Suprapubic skin (tissue), 4 donors: Measurements from ENCODE around the gene MED12L. TPM values are rescaled to one million over a fixed set of nuclear protein-coding genes. Genes with fewer than 3 reads are reported as not detected.
"Not testable (repeated sequence)": the region's sequence is repeated elsewhere in the genome, so short reads cannot be mapped to it uniquely, and the experiment has no call there.

Source experiments
- DNase-seq, 2 donors: peaks; one replicate each; pipeline ENCODE4 v3.0.0-alpha.2; 2019; ENCODE audit warnings: low spot score in 2 of 2
- H3K27ac ChIP-seq: fragments of 200-600 bp; sonication (generic); one replicate; pipeline ENCODE4 v1.5.1; 2019
- H3K27me3 ChIP-seq: fragments of 200-600 bp; sonication (generic); one replicate; pipeline ENCODE4 v1.5.1; 2019
- H3K36me3 ChIP-seq: fragments of 200-600 bp; sonication (generic); one replicate; pipeline ENCODE4 v1.5.1; 2019
- H3K4me1 ChIP-seq: fragments of 200-600 bp; sonication (generic); one replicate; pipeline ENCODE4 v1.5.1; 2019
- H3K4me3 ChIP-seq: fragments of 200-600 bp; sonication (generic); one replicate; pipeline ENCODE4 v1.5.1; 2019; ENCODE audit warnings: mild to moderate bottlenecking
- H3K9me3 ChIP-seq: fragments of 200-600 bp; sonication (generic); one replicate; pipeline ENCODE4 v1.5.1; 2019
- CTCF ChIP-seq, 2 donors: fragments of 200-600 bp in 1 of 2; fragments of 450-650 bp in 1 of 2; sonication (generic) in 1 of 2; IDR thresholded peaks; one replicate each; pipeline ENCODE4 v1.5.1; 2016 to 2019; ENCODE audit warnings: antibody characterized with exemption in 2 of 2, mild to moderate bottlenecking in 1 of 2, moderate library complexity in 1 of 2
- EP300 ChIP-seq: sonication (generic); formaldehyde crosslinking; IDR thresholded peaks from one replicate; pipeline ENCODE4 v1.6.1; 2017; ENCODE audit warnings: antibody characterized with exemption
- POLR2A ChIP-seq, 2 donors: fragments of 450-650 bp; IDR thresholded peaks; one replicate each; pipeline ENCODE4 v1.6.1; 2017; ENCODE audit warnings: antibody characterized with exemption in 2 of 2, mild to moderate bottlenecking in 2 of 2, moderate library complexity in 2 of 2
- POLR2AphosphoS5 ChIP-seq, 3 donors: sonication (generic); formaldehyde crosslinking; IDR thresholded peaks; one replicate each; pipeline ENCODE4 v1.6.1; 2017; ENCODE audit warnings: antibody characterized with exemption in 3 of 3
- WGBS: methylation state at CpG from one replicate; pipeline ENCODE4 v1.1.5; 2018; 5-methylcytosine and 5-hydroxymethylcytosine counted together
- total RNA-seq, 4 donors: library from RNA; depleted of rRNA; stranded (reverse); fragments of >200 nt; gene quantifications; one replicate each; pipeline ENCODE4 v1.1.0, GENCODE V29; 2016

MED12L gene
- total RNA-seq, 4 donors from 2014 or later: 0.08 to 0.80 (median 0.22) TPM

GRCh38 chr3:151232991-151233390 lies 147.5 kb downstream of the MED12L start:
- no peak for TF ChIP-seq POLR2A (IDR thresholded peaks at IDR 0.05)
- no peak for TF ChIP-seq EP300
- no peak for TF ChIP-seq POLR2AphosphoS5 (IDR thresholded peaks at IDR 0.05)
- TF ChIP-seq CTCF (IDR thresholded peaks at IDR 0.05): no peak

GRCh38 chr3:151234825-151235224 lies 149.4 kb downstream of the MED12L start:
- Histone ChIP-seq H3K9me3 (no peaks in the 10 kb centered on the region), H3K36me3 (no peaks in the 10 kb centered on the region), H3K4me1 (peaks cover 4% of the 10 kb centered on the region), H3K27ac (no peak overlapping the region), H3K27me3 (no peaks in the 10 kb centered on the region), H3K4me3 (no peak overlapping the region)
- no peak for DNase-seq
- 93% methylated on average over 6 of the region's 6 CpGs for WGBS
- TF ChIP-seq POLR2AphosphoS5 (IDR thresholded peaks at IDR 0.05): no peak
- TF ChIP-seq EP300: no peak
- no peak for TF ChIP-seq CTCF (IDR thresholded peaks at IDR 0.05)
- TF ChIP-seq POLR2A (IDR thresholded peaks at IDR 0.05): no peak

More at GRCh38 chr3:151232991-151233390, 147.5 kb downstream of the MED12L start:
- DNase-seq: no peak
- no peak overlapping the region for H3K27ac ChIP-seq
- WGBS: 91% methylated on average over 4 of the region's 4 CpGs
- H3K27me3 ChIP-seq: no peaks in the 10 kb centered on the region
- no peak overlapping the region for H3K4me3 ChIP-seq
- peaks cover 14% of the 10 kb centered on the region for H3K4me1 ChIP-seq
- no peaks in the 10 kb centered on the region for H3K36me3 ChIP-seq
- no peaks in the 10 kb centered on the region for H3K9me3 ChIP-seq

- TF ChIP-seq CTCF (IDR thresholded peaks at IDR 0.05) (no peak), EP300 (no peak), POLR2AphosphoS5 (IDR thresholded peaks at IDR 0.05) (no peak), POLR2A (IDR thresholded peaks at IDR 0.05) (no peak)
Measured at GRCh38 chr3:151236316-151236715, 150.9 kb downstream of the MED12L start.

GRCh38 chr3:151236736-151237135 lies 151.3 kb downstream of the MED12L start:
- no peak overlapping the region for H3K27ac ChIP-seq
- DNase-seq: no peak
- no peaks in the 10 kb centered on the region for H3K27me3 ChIP-seq
- no peak overlapping the region for H3K4me3 ChIP-seq
- H3K9me3 ChIP-seq: no peaks in the 10 kb centered on the region
- TF ChIP-seq POLR2AphosphoS5 (IDR thresholded peaks at IDR 0.05) (no peak), CTCF (IDR thresholded peaks at IDR 0.05) (no peak), POLR2A (IDR thresholded peaks at IDR 0.05) (no peak), EP300 (no peak)
- H3K36me3 ChIP-seq: no peaks in the 10 kb centered on the region
- WGBS: 87% methylated on average over 7 of the region's 7 CpGs
- no peaks in the 10 kb centered on the region for H3K4me1 ChIP-seq

More at GRCh38 chr3:151236316-151236715, 150.9 kb downstream of the MED12L start:
- Histone ChIP-seq H3K4me3 (no peak overlapping the region), H3K27ac (no peak overlapping the region), H3K36me3 (no peaks in the 10 kb centered on the region), H3K27me3 (no peaks in the 10 kb centered on the region), H3K9me3 (no peaks in the 10 kb centered on the region), H3K4me1 (no peaks in the 10 kb centered on the region)
- 54% methylated on average over 2 of the region's 2 CpGs for WGBS
- DNase-seq: no peak

- not testable (repeated sequence) for H3K4me1 ChIP-seq, H3K36me3 ChIP-seq, H3K4me3 ChIP-seq, H3K27ac ChIP-seq, H3K27me3 ChIP-seq, H3K9me3 ChIP-seq, DNase-seq
- 90% methylated on average over 18 of the region's 18 CpGs for WGBS
Measured at GRCh38 chr3:151242006-151242405, 156.5 kb downstream of the MED12L start.

GRCh38 chr3:151248772-151249337 lies 163.4 kb downstream of the MED12L start:
- peaks cover 4% of the 10 kb centered on the region for H3K4me1 ChIP-seq
- no peaks in the 10 kb centered on the region for H3K27me3 ChIP-seq
- DNase-seq: no peak
- H3K4me3 ChIP-seq: no peak overlapping the region
- no peak overlapping the region for H3K27ac ChIP-seq
- TF ChIP-seq POLR2AphosphoS5 (IDR thresholded peaks at IDR 0.05): no peak
- TF ChIP-seq CTCF (IDR thresholded peaks at IDR 0.05): no peak
- no peaks in the 10 kb centered on the region for H3K36me3 ChIP-seq
- no peaks in the 10 kb centered on the region for H3K9me3 ChIP-seq
- WGBS: 63% methylated on average over 3 of the region's 3 CpGs
